Measurements from ENCODE around the gene CDH4.

The CDH4 gene

GRCh38 chr20:61608275-61609085 is 356.4 kb downstream of the CDH4 start:
- CTCF ChIA-PET: no interaction called here
- Histone ChIP-seq H3K36me3 (ENCODE audit: control insufficient read depth in 2 of 2, insufficient read depth in 1 of 2, low read length in 2 of 2) (no peaks in the 10 kb centered on the region), H3K4me1 (ENCODE audit: control insufficient read depth, insufficient read depth, low read length) (no peaks in the 10 kb centered on the region), H3K9me3 (ENCODE audit: control insufficient read depth, insufficient read depth, low read depth, low read length) (no peaks in the 10 kb centered on the region), H3K4me3 (ENCODE audit: low read depth, low read length) (no peak overlapping the region), H3K27ac (ENCODE audit: extremely low read depth, low read depth, low read length) (no peak overlapping the region)
- no peak for TF ChIP-seq GLI4 (tag by site-specific recombination; IDR thresholded peaks at IDR 0.05)
- TF ChIP-seq, protein P1, sequence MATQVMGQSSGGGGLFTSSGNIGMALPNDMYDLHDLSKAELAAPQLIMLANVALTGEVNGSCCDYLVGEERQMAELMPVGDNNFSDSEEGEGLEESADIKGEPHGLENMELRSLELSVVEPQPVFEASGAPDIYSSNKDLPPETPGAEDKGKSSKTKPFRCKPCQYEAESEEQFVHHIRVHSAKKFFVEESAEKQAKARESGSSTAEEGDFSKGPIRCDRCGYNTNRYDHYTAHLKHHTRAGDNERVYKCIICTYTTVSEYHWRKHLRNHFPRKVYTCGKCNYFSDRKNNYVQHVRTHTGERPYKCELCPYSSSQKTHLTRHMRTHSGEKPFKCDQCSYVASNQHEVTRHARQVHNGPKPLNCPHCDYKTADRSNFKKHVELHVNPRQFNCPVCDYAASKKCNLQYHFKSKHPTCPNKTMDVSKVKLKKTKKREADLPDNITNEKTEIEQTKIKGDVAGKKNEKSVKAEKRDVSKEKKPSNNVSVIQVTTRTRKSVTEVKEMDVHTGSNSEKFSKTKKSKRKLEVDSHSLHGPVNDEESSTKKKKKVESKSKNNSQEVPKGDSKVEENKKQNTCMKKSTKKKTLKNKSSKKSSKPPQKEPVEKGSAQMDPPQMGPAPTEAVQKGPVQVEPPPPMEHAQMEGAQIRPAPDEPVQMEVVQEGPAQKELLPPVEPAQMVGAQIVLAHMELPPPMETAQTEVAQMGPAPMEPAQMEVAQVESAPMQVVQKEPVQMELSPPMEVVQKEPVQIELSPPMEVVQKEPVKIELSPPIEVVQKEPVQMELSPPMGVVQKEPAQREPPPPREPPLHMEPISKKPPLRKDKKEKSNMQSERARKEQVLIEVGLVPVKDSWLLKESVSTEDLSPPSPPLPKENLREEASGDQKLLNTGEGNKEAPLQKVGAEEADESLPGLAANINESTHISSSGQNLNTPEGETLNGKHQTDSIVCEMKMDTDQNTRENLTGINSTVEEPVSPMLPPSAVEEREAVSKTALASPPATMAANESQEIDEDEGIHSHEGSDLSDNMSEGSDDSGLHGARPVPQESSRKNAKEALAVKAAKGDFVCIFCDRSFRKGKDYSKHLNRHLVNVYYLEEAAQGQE (tag by site-specific recombination; IDR thresholded peaks at IDR 0.05): peak; percentile 94
- no peak for TF ChIP-seq ZBTB7A (tag by site-specific recombination; IDR thresholded peaks at IDR 0.05; ENCODE audit: low read depth)
- no peak for TF ChIP-seq ZNF16 (tag by site-specific recombination; IDR thresholded peaks at IDR 0.05; ENCODE audit: low read depth)
- no peak for TF ChIP-seq MEIS1 (CRISPR knock-in tag; IDR thresholded peaks at IDR 0.05; ENCODE audit: borderline replicate concordance)
- TF ChIP-seq SALL2 (tag by site-specific recombination; IDR thresholded peaks at IDR 0.05; ENCODE audit: borderline replicate concordance): no peak
- no peak for TF ChIP-seq MZF1 (tag by site-specific recombination; IDR thresholded peaks at IDR 0.05; ENCODE audit: borderline replicate concordance)
- POLR2A ChIA-PET: no interaction called here

DNA sequence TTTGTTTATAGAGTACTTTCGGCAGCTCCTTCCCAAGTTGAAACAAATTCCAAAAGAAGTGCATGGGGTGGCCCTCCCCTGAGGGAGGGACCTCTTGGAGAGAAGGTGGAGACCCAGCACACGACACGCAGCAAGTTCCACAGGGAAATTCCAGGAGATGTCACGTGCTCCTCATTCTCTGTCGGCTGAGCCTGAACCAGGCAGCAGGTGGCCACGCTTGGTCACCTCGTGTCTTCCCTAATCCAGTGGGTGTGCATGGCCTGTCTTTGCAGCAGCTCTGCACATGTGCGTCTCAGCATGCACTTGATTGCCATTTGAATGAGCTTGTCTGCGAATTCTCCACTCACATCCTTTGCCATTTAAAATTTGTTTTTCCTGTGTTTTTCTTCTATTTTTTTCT is 357.4 kb downstream of the CDH4 start:
- Histone ChIP-seq H3K4me3 (ENCODE audit: low read depth, low read length) (no peak overlapping the region), H3K4me1 (ENCODE audit: control insufficient read depth, insufficient read depth, low read length) (no peaks in the 10 kb centered on the region), H3K36me3 (ENCODE audit: control insufficient read depth in 2 of 2, insufficient read depth in 1 of 2, low read length in 2 of 2) (no peaks in the 10 kb centered on the region), H3K27ac (ENCODE audit: extremely low read depth, low read depth, low read length) (no peak overlapping the region), H3K9me3 (ENCODE audit: control insufficient read depth, insufficient read depth, low read depth, low read length) (no peaks in the 10 kb centered on the region)
- POLR2A ChIA-PET: no interaction called here
- no peak for TF ChIP-seq ZNF426 (tag by site-specific recombination; IDR thresholded peaks at IDR 0.05)
- CTCF ChIA-PET: no interaction called here

GRCh38 chr20:61611401-61612180 is 359.5 kb downstream of the CDH4 start:
- Histone ChIP-seq H3K9me3 (ENCODE audit: control insufficient read depth, insufficient read depth, low read depth, low read length) (no peaks in the 10 kb centered on the region), H3K4me3 (ENCODE audit: low read depth, low read length) (no peak overlapping the region), H3K36me3 (ENCODE audit: control insufficient read depth in 2 of 2, insufficient read depth in 1 of 2, low read length in 2 of 2) (no peaks in the 10 kb centered on the region), H3K27ac (ENCODE audit: extremely low read depth, low read depth, low read length) (no peak overlapping the region), H3K4me1 (ENCODE audit: control insufficient read depth, insufficient read depth, low read length) (no peaks in the 10 kb centered on the region)
- ChIA-PET CTCF (no interaction called here), POLR2A (no interaction called here)
- TF ChIP-seq ZNF324 (tag by site-specific recombination; IDR thresholded peaks at IDR 0.05): no peak

DNA sequence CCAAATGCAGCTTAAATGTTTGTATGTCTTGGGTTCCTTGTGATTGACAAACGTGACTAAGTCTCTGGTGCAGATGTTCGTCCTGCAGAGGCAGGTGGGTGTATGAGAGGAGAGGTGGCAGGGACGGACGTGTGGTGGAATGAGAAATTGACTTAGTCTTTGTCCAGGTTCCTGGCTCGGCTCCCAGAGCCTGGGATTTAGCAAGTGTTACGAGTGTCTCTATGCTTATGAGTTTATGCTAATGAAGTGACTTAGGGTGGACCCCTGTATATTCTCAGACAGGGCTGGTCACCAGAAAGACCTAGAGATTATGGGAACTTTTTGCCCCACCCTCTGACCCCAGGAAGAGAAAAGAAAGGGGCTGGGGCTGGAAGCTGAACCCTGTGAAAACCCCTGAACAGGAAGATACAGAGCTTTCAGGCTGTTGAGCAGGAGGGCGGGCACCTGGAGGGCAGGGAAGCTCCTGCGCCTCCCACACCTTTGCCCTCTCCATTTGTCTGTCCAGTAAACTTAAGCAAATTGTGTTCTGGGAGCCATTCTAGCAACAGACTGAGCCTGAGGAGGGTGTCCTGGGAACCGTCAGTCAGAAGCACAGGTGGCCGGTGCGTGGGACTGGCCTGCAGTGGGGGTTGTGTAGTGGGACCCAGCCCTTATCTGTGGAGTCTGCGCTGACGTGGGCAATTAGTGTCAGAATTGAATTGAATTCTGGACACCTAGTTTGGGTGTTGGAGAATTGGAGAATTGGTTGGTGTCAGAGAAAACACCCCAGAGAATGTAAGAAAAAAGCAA is 362.1 kb downstream of the CDH4 start:
- Histone ChIP-seq H3K27ac (ENCODE audit: extremely low read depth, low read depth, low read length) (no peak overlapping the region), H3K36me3 (ENCODE audit: control insufficient read depth in 2 of 2, insufficient read depth in 1 of 2, low read length in 2 of 2) (no peaks in the 10 kb centered on the region), H3K4me3 (ENCODE audit: low read depth, low read length) (no peak overlapping the region), H3K9me3 (ENCODE audit: control insufficient read depth, insufficient read depth, low read depth, low read length) (no peaks in the 10 kb centered on the region), H3K4me1 (ENCODE audit: control insufficient read depth, insufficient read depth, low read length) (no peaks in the 10 kb centered on the region)
- ChIA-PET POLR2A (no interaction called here), CTCF (interaction anchor here (0.6 kb wide), 1 partner anchor 181 kb away, joined by 3 read pairs; no protein-coding TSS in a partner anchor)
- no peak for TF ChIP-seq PRDM10 (tag by site-specific recombination; IDR thresholded peaks at IDR 0.05)
- TF ChIP-seq ZNF76 (tag by site-specific recombination; IDR thresholded peaks at IDR 0.05; ENCODE audit: borderline replicate concordance, low read depth): no peak
- TF ChIP-seq SCRT1 (tag by site-specific recombination; IDR thresholded peaks at IDR 0.05; ENCODE audit: borderline replicate concordance): no peak
- TF ChIP-seq ZNF558 (tag by site-specific recombination; IDR thresholded peaks at IDR 0.05): no peak
- TF ChIP-seq ZBTB21 (tag by site-specific recombination; IDR thresholded peaks at IDR 0.05): no peak
- no peak for TF ChIP-seq ZSCAN16 (tag by site-specific recombination; IDR thresholded peaks at IDR 0.05)
- no peak for TF ChIP-seq ZXDB (tag by site-specific recombination; IDR thresholded peaks at IDR 0.05)
- no peak for TF ChIP-seq ZNF121 (tag by site-specific recombination; IDR thresholded peaks at IDR 0.05)
- TF ChIP-seq ZEB2 (tag by site-specific recombination; IDR thresholded peaks at IDR 0.05): no peak
